SK-N-MC (cell line): ENCODE results near the gene ZNF331.

Experiments
- EZH2 ChIP-seq: fragments of 200-600 bp; sonication (generic); IDR thresholded peaks from one replicate; pipeline ENCODE4 v1.6.1; 2017; ENCODE audit warnings: antibody characterized with exemption
- POLR2AphosphoS5 ChIP-seq: IDR thresholded peaks from 2 replicates; pipeline ENCODE4 v1.6.1; 2012; ENCODE audit warnings: mild to moderate bottlenecking, low read depth, low read length, borderline replicate concordance

DNA sequence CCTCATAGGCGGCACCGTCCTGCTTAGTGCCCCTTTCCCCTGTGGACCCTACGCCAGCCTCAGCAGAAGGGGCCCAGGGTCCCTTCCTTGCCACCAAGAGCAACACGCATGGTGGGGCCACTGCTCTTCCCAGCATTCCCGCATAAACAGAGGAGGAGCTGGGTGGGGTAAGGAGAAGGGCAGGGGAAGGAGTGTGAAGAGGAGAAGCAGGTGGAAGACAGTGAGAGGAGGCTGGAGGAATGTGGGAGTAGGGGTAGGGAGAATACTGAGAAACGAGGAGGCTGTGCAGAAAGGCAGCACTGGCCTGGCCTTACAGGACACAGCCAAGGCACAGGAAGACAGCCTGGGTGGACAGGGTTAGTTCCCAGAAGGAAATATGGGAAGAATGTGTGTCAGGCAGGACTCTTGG, 43.9 kb downstream of the ZNF331 start:
- TF ChIP-seq EZH2 = no peak
- TF ChIP-seq POLR2AphosphoS5 = no peak
